AG20443 (cell line): ENCODE results near the gene TRAF3IP1.

Source experiments
- DNase-seq: peaks from one replicate; pipeline ENCODE4 v3.0.0; 2012; ENCODE audit warnings: low spot score, mixed read lengths

TRAF3IP1 gene

DNA sequence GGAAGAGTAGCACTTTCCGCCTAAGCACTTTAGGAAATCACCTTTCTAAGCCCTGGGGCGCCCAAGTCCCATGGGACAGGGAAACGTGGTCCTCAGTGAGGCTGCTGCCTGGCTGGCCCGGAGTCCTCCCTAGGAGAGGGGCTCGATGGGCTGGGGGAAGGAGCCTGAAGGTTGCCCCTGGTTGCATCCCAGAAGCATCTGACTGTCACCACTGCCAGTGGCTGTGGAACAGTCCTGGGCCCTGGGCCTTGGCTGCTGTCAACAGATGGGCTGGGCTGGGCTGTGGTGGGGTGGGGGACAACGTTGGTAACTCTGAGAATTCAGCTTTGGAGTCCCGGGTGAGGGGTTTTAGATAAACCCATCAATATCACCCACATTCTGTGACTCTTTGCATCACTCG, 128.9 kb downstream of the TRAF3IP1 start:
- peak; percentile 11 for DNase-seq

DNA sequence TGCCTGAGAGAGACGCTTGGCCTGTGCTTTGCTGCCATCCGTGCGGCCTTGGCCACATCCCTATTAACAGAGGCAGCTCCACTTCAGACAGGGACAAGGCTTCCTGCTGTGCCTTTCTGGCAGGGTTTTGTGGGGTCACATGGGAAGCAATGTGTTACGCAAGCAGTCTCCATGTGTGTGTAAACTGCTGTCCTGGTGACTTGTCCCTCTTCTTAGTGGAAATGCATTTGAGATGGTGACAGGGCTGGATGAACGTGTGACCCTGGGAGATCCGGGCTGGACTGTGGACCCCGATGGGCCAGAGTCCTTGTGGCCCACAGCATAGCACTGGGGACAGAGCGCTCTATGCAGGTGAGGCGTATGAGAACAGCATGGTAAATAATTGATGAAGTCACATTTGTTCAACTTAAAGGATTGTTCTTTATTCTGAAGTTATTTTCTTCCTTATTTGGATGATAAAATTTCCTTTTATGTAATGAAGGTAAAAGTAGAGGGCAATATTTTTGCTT, 129.6 kb downstream of the TRAF3IP1 start:
- peak; percentile 80 for DNase-seq

DNA sequence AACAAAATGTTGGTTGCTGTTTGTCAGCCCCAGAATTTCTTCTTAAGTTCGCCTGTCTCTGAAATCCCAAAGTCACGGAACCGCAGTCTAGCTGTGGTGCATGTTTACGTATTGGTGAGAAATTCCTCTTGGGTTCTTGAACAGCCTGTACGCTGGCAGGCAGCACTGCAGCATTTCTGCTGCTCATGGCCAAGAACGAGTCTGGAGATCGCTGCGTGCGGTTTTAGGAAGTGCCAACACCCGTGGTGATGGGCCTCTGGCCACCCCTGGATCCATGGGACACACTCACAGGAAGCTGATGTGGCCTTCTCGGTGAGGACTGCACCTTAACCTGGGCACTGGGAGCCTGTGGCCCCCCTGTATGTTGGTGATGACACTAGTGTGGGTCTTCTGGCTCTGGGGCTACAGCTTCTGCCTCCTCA, 130.1 kb downstream of the TRAF3IP1 start:
- no peak for DNase-seq
